Measurements from ENCODE around the gene PNMA8A.

PNMA8A gene

DNA sequence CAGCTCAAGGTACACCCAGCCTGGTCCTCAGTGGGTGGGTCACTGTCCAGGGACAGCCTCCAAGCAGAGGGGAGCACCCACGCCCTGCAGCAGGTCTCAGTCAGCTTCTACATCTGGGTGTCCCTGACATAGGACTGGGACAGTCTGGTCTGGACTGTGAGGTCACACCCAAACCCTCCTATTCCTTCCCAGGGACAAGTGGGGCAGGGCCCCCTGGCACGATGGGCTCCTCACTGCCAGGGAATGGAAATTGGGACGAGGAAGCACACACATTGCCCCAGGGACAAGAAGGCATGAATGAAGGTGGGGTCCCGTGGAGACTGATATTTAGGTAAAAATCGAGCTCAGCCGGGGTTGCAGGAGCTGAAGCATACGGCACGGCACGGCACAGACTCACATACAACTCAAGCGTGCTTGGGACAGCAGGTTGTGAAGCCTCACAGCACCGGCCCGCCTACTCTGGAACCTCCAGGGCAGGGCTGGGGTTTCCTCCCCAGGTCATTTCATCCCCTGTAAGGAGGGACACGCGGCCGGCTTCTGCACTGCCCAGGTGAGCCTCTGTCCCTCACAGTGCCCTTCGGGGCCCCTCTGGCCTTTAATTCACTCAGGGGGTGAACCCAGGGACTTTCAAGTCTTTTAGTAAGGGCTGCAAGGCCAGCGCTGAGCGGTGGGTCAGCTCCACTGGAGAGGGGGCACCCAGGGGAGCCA is 20.8 kb upstream of the PNMA8A start:
- H3K9ac ChIP-seq (ENCODE audit: low read length): no peak overlapping the region
- H3K79me2 ChIP-seq (ENCODE audit: low read length): no peaks in the 10 kb centered on the region
- TF ChIP-seq EZH2phosphoT487 (IDR thresholded peaks at IDR 0.05; ENCODE audit: low read length): no peak
- no peak for TF ChIP-seq EZH2 (optimal IDR thresholded peaks at IDR 0.05; ENCODE audit: low read depth, low read length)
- TF ChIP-seq, protein P1, sequence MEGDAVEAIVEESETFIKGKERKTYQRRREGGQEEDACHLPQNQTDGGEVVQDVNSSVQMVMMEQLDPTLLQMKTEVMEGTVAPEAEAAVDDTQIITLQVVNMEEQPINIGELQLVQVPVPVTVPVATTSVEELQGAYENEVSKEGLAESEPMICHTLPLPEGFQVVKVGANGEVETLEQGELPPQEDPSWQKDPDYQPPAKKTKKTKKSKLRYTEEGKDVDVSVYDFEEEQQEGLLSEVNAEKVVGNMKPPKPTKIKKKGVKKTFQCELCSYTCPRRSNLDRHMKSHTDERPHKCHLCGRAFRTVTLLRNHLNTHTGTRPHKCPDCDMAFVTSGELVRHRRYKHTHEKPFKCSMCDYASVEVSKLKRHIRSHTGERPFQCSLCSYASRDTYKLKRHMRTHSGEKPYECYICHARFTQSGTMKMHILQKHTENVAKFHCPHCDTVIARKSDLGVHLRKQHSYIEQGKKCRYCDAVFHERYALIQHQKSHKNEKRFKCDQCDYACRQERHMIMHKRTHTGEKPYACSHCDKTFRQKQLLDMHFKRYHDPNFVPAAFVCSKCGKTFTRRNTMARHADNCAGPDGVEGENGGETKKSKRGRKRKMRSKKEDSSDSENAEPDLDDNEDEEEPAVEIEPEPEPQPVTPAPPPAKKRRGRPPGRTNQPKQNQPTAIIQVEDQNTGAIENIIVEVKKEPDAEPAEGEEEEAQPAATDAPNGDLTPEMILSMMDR (IDR thresholded peaks at IDR 0.05; ENCODE audit: low read length): no peak
- H3K27ac ChIP-seq (ENCODE audit: low read length): no peak overlapping the region
- no peaks in the 10 kb centered on the region for H3F3A ChIP-seq (ENCODE audit: insufficient read depth, low read length)
- H3K36me3 ChIP-seq (replicated peaks; ENCODE audit: insufficient read depth, low read length): no peaks in the 10 kb centered on the region
- peaks cover 97% of the 10 kb centered on the region for H3K27me3 ChIP-seq (replicated peaks; ENCODE audit: insufficient read depth, low read length)
- no peak overlapping the region for H3K4me2 ChIP-seq (ENCODE audit: low read depth, low read length)
- no peaks in the 10 kb centered on the region for H3K4me1 ChIP-seq (ENCODE audit: low read length)
- no peak for DNase-seq
- H3K9me2 ChIP-seq (replicated peaks; ENCODE audit: insufficient read depth, low read length): no peaks in the 10 kb centered on the region
- H3K4me3 ChIP-seq (ENCODE audit: low read length): no peak overlapping the region
- H3K9me3 ChIP-seq (replicated peaks; ENCODE audit: insufficient read depth, low read length): no peaks in the 10 kb centered on the region
- H4K20me1 ChIP-seq (ENCODE audit: insufficient read depth, low read length): no peaks in the 10 kb centered on the region
- no peak overlapping the region for H2AFZ ChIP-seq (ENCODE audit: low read length)

DNA sequence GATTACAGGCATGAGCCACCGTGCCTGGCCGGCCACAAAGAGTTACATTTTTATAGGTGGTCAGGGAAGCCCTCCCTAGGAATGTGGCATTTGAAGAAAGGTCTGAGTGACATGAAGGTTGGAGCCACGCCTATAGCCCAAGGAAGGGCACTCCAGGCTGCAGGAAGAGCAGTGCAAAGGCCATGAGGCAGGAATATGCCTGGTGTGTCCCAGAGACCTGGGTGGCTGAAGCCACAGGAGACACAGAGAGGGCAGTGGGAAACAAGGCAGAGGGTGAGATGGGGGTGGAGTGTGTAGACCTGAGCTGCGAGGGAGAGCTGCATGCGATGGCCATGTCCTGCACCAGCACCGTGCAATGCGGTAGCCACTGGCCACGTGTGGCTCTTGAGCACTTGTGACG is 19.4 kb upstream of the PNMA8A start:
- H3K27me3 ChIP-seq (replicated peaks; ENCODE audit: insufficient read depth, low read length): peaks cover 94% of the 10 kb centered on the region

DNA sequence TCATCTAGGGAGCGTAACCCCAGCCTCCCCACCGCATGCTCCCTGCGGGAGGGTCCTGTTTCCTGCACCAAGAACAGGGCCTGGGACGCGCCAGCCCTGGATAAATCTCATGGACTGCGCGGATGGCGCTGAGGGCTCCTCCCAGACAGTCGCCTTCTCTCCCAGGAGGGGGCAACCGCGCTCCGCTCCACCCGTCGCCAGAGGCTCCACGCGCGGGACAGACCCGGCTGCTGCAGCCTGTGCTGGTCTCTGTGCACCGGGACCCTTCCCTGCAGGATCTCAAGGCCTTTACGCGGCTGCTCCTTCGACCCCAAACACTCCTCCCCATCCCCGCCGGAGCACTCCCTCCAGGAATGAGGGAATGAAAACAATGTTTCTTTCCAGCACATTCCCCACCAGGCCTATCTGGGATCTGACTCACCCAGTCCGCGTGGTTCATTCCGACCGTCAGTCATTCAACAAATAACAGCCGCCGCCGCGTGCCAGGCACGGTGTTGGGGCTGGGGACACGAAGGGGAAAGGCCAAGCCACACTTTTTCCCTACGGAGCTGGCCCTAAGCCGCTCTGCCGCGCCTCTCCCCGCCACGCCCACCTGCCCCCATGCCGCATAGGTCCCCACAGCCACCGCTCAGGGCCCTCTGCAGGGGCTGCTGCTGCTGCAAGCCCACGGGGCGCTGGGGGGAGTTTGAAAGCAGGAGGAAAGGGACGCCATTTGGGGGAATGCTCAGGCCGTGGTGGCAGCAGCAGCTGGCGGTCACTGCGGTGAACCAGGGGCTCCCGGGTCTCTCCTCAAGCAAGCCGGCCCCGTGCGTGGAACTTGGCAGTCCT is 18.3 kb upstream of the PNMA8A start:
- H3K4me2 ChIP-seq (ENCODE audit: low read depth, low read length): no peak overlapping the region
- H3K27ac ChIP-seq (ENCODE audit: low read length): no peak overlapping the region
- DNase-seq: no peak
- no peaks in the 10 kb centered on the region for H3K4me1 ChIP-seq (ENCODE audit: low read length)
- no peaks in the 10 kb centered on the region for H3K9me2 ChIP-seq (replicated peaks; ENCODE audit: insufficient read depth, low read length)
- no peaks in the 10 kb centered on the region for H4K20me1 ChIP-seq (ENCODE audit: insufficient read depth, low read length)
- no peaks in the 10 kb centered on the region for H3F3A ChIP-seq (ENCODE audit: insufficient read depth, low read length)
- H3K4me3 ChIP-seq (ENCODE audit: low read length): no peak overlapping the region
- TF ChIP-seq EZH2phosphoT487 (IDR thresholded peaks at IDR 0.05; ENCODE audit: low read length) (no peak), EZH2 (optimal IDR thresholded peaks at IDR 0.05; ENCODE audit: low read depth, low read length) (no peak)
- TF ChIP-seq, protein P1 (IDR thresholded peaks at IDR 0.05; ENCODE audit: low read length): no peak
- H2AFZ ChIP-seq (ENCODE audit: low read length): no peak overlapping the region
- no peaks in the 10 kb centered on the region for H3K36me3 ChIP-seq (replicated peaks; ENCODE audit: insufficient read depth, low read length)
- no peaks in the 10 kb centered on the region for H3K79me2 ChIP-seq (ENCODE audit: low read length)
- peaks cover 94% of the 10 kb centered on the region for H3K27me3 ChIP-seq (replicated peaks; ENCODE audit: insufficient read depth, low read length)
- H3K9me3 ChIP-seq (replicated peaks; ENCODE audit: insufficient read depth, low read length): no peaks in the 10 kb centered on the region
- H3K9ac ChIP-seq (ENCODE audit: low read length): no peak overlapping the region

More for the DNA sequence above, 19.4 kb upstream of the PNMA8A start:
- Histone ChIP-seq H3K4me1 (ENCODE audit: low read length) (no peaks in the 10 kb centered on the region), H3K36me3 (replicated peaks; ENCODE audit: insufficient read depth, low read length) (no peaks in the 10 kb centered on the region), H3K27ac (ENCODE audit: low read length) (no peak overlapping the region), H3K4me2 (ENCODE audit: low read depth, low read length) (no peak overlapping the region), H3K9me2 (replicated peaks; ENCODE audit: insufficient read depth, low read length) (no peaks in the 10 kb centered on the region), H3K4me3 (ENCODE audit: low read length) (no peak overlapping the region), H3F3A (ENCODE audit: insufficient read depth, low read length) (no peaks in the 10 kb centered on the region), H3K9me3 (replicated peaks; ENCODE audit: insufficient read depth, low read length) (no peaks in the 10 kb centered on the region), H2AFZ (ENCODE audit: low read length) (no peak overlapping the region), H3K9ac (ENCODE audit: low read length) (no peak overlapping the region), H3K79me2 (ENCODE audit: low read length) (no peaks in the 10 kb centered on the region), H4K20me1 (ENCODE audit: insufficient read depth, low read length) (no peaks in the 10 kb centered on the region)
- TF ChIP-seq EZH2 (optimal IDR thresholded peaks at IDR 0.05; ENCODE audit: low read depth, low read length): no peak
- no peak for DNase-seq

Measured in MM.1S (cell line).